Peyer's patch (tissue), 4 donors: ENCODE data around the gene TMEM207.

Experiments
- POLR2A ChIP-seq, 2 donors: fragments of 450-650 bp; IDR thresholded peaks; one replicate each; pipeline ENCODE4 v1.5.1; 2017; ENCODE audit warnings: antibody characterized with exemption in 2 of 2, mild to moderate bottlenecking in 2 of 2, moderate library complexity in 2 of 2
- TF ChIP-seq, protein P1 (sequence below), 6 experiments: fragments of 450-650 bp in 4 of 6; fragments of 200-600 bp in 2 of 6; sonication (generic) in 1 of 6; IDR thresholded peaks; one replicate each; pipeline ENCODE4 v1.5.1; 2017 to 2019; ENCODE audit warnings: antibody characterized with exemption in 6 of 6, mild to moderate bottlenecking in 3 of 6, moderate library complexity in 1 of 6

DNA sequence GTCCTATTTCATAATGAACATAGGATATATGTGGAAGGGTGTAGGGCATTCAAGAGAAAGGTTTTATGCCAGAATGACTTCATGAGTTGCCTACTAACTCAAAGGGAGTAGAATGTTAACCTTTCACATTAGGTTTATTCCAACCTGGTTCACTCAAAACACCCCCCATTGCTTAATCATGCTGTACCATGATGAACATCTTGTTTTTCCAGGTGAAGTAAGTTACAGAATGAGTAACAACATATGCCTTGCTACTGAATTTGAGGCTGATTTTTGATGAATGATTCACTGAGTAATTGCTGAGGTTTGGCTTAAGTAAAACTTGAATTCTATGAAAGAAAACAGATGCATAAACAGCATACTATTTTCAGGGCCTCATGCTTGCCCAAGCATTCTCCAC is 67.6 kb downstream of the TMEM207 start:
- TF ChIP-seq, protein P1, sequence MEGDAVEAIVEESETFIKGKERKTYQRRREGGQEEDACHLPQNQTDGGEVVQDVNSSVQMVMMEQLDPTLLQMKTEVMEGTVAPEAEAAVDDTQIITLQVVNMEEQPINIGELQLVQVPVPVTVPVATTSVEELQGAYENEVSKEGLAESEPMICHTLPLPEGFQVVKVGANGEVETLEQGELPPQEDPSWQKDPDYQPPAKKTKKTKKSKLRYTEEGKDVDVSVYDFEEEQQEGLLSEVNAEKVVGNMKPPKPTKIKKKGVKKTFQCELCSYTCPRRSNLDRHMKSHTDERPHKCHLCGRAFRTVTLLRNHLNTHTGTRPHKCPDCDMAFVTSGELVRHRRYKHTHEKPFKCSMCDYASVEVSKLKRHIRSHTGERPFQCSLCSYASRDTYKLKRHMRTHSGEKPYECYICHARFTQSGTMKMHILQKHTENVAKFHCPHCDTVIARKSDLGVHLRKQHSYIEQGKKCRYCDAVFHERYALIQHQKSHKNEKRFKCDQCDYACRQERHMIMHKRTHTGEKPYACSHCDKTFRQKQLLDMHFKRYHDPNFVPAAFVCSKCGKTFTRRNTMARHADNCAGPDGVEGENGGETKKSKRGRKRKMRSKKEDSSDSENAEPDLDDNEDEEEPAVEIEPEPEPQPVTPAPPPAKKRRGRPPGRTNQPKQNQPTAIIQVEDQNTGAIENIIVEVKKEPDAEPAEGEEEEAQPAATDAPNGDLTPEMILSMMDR (IDR thresholded peaks at IDR 0.05) = no peak
- TF ChIP-seq POLR2A (IDR thresholded peaks at IDR 0.05) = no peak
